Putamen (tissue), 1 donor: ENCODE measurements around the gene TMEM138.
"Not testable (repeated sequence)": the region's sequence is repeated elsewhere in the genome, so short reads cannot be mapped to it uniquely, and the experiment has no call there.

Experiments used
- DNase-seq: peaks from one replicate; pipeline ENCODE4 v3.0.0-alpha.2; 2016; ENCODE audit warnings: low spot score

TMEM138 gene

DNA sequence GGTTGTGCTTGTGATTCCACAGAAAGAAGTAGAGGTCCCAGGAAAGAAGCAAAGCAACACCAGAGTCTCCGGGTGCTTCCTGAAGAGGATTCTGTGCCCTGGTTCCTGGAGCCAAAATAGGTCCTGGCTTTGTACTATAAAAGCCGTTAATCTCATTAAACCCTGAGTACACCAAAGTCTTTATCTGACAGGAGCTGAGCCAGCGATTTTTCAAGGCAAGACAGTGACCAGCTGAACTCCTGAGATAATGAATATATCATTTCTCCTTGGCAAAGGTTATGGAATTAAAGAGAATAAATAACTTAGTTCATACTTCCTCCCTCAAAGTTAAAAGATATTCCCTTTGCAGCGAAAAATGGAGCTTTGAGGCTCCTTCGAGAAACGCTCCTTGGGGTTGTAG is 5.2 kb downstream of the TMEM138 start:
- no peak for DNase-seq

DNA sequence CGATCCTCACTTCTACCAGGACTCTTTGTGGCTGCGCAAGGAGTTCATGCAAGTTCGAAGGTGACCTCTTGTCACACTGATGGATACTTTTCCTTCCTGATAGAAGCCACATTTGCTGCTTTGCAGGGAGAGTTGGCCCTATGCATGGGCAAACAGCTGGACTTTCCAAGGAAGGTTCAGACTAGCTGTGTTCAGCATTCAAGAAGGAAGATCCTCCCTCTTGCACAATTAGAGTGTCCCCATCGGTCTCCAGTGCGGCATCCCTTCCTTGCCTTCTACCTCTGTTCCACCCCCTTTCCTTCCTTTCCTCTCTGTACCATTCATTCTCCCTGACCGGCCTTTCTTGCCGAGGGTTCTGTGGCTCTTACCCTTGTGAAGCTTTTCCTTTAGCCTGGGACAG is 6.5 kb downstream of the TMEM138 start:
- no peak for DNase-seq

DNA sequence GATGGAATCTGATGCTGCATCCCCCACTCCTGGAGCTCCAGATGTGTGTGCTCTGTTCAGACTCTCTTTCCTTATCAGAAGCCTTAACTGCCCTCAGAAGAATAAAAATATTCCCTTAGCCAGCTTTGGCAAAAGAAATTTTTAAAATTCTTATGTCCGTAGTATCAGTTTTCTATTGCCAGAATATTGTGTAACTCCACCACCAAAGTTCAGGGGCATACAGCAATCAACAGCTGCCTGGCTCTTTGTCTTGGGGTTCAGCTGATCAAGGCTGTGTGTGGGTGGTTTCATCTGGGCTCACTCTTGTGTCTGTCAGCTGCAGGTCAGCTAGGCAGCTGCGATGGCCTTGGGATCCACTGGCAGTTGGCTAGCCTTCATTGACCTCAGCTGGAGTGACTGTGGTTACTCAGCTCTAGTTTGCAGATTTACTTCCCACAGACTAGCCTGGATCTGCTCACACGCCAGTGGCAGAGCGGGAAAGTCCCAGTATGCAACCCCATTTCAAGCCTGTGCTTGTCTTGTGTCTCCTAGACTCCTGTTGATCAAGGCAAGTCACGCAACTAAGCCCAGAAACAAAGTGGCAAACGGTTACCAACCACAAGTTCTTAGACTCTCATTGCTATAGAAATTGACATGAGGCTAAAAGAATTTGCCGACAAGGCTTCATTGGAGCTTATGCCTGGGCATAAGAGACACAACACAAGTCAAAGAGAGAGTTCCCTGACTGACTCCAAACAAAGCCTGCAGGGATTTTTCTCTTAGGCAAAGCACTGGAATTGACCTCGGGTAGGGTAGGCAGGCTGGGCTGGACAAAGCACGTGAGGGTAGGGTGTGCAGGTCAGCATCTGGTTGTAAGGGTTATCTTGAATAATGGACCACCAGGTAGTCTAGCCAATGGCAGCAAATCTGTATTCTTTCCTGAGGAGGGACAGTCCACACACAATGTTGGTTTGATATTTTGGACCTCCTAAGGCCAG is 7.5 kb downstream of the TMEM138 start:
- DNase-seq = no peak

DNA sequence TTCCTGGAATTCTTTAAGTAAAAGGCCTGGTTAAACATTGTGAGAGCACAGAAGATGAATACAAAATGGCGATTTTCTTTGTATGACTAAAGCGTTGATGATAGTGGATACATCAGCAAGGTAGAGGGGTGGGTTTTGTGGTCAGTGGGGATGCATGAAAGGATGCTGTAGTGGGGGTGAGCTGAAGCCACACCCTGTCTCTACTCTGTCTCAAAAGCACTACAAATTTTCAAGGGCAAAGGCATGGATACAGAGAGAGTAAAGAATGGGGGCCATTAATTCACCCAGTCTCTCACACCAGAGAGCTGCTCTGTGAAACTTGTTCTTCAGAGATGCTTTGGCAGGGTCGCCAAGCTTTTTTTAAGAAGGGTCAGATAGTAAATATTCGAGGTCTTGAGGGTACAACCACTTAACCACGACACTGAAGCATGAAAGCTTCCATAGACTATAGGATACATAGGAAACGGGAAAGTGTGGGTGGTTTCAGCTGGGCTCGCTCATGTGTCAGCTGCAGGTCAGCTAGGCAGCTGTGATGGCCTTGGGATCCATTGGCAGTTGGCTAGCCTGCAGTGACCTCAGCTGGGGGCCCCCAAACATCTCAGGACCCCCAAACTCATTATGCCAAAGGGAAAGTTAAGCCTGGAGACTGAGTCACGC is 8.3 kb downstream of the TMEM138 start:
- DNase-seq = no peak

DNA sequence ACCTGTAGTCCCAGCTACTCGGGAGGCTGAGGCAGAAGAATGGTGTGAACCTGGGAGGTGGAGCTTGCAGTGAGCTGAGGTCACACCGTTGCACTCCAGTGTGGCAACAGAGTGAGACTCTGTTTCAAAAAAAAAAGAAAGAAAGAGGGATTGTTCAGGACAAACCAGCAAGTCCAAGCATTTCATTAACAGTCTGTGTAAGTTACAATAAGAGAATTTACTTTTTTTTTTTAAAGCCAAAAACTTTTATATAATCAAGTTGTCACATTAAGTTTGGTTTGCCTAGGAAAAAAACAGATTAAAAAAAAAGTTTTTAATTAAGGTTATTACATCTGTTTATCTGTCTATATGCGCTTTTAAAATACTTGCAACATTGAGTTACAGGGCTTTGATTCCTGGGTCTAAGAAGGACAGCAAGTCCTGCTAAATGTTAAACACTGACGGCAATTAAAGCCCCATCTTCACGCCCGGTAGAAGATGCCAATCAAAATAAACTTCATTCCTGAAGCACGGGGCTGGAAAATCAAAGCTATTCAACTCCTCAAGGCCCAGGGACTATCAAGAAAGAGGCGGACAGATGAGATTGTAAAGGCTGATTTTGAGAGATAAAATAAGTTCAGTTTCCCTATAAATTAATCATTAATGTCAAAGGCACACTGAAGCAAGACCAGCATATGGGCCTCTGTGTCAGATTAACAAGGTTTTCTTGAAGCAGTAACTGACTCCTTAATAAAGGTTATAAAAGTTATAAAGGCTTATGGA is 10.7 kb downstream of the TMEM138 start:
- no peak for DNase-seq

DNA sequence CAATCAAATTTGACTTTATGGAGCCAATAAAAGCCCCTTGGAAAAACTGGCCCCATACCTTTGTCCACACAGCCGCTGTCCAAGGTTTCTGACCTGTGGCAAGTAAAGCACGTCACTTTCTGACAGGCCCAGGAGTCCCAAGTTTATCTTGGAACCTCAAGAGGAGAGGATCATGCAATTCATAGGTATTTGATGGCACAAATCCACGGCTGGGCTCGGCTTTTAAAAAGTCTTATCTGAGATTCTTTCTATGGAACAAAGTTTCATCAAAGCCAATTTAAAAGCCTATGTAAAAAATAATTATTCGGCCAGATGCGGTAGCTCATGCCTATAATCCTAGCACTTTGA is 13.6 kb downstream of the TMEM138 start:
- no peak for DNase-seq

DNA sequence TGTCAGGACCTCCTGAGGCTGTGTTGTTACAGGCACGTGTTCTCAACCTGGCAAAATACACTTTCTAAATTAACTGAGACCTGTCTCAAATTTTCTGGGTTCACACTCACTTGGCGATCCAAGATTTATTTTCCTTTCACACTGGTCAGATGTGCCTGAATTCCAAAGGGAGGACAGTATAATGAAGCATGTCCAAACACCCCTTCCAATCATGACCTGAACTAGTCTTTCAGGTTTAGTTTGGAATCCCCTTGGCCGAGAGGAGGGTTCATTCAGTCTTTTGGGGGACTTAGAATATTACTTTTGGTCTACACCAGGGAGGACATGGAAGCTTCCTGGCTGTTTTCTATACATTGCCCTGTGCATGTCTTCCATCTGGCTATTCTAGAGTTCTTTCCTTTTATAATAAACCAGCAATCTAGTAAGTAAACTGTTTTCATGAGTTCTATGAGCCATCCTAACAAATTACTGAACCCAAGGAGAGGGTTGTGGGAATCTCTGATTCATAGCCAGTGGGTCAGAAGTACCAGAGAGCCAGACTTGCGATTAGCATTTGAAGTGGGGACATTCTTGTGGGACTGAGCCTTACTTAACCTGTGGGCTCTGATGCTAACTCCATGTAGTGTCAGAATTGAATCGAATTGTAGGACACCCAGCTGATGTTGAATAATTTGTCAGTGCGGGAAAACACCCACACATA is 15.4 kb downstream of the TMEM138 start:
- DNase-seq = no peak

DNA sequence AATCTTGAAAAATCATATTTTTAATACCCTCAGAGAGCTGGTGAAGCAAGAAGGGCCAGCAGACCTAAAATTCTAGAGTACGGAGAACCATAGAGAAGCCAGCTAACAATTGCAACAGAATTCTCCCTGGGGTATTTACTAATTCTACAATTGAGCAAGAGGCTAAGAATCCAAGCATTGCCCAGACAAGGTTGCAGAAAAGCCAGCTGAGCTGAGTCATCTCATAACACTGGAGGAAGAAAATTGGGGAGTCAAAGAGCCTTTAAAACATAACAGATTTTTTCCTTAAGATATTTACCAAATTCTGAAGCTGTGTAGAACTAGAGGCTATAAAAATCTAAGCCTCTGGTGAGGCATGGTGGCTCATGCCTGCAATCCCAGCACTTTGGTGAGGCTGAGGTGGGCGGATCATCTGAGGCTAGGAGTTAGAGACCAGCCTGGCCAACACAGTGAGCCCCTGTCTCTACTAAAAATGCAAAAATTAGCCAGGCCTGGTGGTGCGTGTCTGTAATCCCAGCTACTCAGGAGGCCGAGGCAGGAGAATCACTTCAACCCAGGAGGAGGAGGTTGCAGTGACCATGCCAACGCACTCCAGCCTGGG is 16.6 kb downstream of the TMEM138 start:
- DNase-seq = no peak

DNA sequence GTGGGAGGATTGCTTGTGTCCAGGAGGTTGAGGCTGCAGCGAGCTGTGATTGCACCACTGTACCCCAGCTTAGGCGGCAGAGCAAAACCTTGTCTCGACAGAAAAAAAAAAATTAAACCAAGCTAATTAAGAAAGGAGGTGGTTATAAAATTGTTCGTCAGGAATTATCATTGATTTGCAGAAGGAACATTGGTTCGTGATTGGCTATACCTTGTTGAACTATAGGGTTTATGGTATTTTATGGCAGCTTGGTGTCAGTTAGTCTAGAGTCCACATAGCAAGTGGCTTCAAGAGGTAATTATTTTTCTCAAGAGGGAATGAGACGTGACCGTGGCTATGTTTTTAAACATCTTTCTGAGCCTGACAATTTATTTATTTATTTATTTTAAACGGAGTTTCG is 18.7 kb downstream of the TMEM138 start:
- no peak for DNase-seq

DNA sequence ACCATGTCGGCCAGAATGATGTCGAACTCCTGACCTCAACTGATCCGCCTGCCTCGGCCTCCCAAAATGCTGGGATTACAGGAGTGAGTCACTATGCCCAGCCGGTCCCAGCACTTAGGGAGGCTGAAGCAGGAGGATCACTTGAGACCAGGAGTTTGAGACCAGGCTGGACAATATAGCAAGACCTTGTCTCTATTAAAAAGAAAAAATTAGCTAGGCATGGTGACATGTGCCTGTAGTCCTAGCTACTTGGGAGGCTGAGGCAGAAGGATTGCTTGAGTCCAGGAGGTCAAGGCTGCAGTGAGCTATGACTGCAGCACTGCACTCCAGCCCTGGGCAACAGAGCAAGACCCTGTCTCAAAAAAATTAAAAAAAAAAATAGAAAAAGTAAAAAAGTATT is 21.7 kb downstream of the TMEM138 start:
- DNase-seq = not testable (repeated sequence)

DNA sequence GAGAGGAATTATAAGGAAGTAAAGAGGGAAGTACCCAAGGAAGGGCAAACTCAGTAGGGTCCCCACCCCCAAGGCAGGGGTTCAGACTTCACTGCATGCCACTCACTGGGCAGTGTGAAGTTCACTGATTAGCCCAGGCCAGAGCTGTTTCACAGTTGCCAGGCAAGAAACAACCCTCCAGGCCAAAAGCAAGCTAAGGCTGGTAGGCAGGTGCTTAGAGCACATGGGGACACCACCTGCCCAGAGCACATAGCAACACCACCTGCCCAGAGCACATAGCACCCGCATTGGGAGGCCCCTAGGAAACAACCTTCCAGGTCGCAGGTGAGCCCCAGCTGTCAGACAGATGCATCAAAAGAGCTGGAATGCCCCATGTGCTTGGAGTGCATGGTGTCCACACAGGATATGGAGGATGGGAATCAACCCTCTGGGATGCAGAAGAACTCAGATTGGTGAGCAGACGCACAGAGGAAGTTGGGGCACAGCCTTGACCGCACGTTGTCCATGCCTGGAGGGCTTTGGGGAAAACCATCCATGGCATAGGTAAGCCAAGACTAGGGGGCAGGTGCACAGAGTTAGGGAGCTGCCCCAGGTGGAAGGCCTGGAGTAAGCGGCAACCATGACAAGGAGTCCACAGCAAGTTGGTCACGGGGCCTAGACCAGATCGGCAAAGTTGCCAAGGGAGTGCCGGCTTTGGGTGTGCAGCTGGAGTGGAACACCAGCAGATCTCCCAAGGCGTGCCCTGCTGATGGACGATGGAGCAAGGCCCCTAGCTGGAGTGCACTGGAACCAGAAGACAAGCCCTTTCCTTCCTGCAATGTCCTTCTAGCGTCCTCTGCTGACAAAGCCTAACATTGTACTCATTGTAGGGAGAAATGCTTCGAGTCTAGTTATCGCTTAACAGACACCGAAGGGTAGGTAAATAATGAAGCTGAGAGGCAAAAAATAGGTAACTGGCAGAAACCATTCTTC is 22.4 kb downstream of the TMEM138 start:
- no peak for DNase-seq

DNA sequence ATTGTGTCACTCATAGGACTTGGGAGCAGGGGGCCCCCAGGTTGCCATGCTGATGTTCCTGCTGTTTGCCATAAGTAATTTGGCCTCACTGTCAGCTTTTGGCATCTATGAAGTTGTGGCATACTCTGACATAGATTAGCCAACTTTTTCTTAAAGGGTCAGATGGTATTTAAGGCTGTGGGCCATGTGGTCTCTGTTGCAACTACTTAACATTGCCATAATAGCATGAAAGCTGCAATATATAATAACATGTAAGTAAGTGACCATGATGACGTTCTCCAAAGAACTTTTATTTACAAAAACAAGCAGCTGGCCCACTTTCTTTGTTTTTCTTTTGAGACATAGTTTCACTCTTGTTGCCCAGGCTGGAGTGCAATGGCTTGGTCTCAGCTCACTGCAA is 28.0 kb downstream of the TMEM138 start:
- no peak for DNase-seq

DNA sequence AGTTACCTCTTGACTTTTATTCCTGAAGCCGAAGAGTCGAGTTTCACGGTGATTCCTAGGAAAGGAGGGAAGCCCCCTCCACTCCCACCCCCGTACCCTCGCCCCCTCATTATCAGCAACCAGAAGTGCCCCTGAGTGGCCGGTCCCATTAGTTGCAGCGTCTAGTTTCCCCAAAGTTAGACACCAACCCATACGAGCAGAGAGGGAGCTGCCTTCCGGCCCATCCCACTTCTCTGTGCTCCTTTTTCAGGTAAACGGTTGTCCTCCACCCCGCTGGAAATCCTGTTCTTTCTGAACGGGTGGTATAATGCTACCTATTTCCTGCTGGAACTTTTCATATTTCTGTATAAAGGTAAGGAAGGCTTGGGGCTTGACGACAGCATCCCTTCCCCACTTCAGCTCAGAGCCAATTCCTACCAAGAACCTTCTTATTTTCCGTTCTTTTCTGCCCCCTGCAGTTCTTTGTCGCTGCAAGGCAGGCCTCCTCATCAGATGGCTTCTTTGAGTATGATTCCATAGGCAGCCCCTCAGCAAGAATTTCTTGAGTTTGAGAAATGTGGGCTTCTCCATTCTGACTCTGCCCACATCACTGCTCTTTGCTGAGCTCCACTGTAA is 30.9 kb downstream of the TMEM138 start:
- no peak for DNase-seq

DNA sequence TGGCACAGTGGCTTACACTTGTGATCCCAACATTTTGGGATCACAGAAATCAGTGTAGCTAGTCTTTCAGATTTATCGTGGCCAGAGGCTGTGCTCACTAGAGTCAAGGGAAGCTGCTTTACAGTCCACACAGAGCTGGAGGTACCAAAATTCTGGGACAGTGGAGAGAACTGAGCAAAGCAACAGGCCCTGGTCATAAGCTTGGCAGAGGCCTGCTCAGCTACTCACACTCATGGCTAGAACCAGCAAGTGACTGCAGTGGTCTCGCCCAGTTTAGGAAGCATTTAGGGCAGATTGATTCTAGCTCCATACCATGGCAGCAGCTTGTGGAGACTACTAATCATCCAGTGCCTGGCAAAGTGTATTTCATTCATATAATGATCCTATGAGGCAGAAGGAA is 39.0 kb downstream of the TMEM138 start:
- no peak for DNase-seq

DNA sequence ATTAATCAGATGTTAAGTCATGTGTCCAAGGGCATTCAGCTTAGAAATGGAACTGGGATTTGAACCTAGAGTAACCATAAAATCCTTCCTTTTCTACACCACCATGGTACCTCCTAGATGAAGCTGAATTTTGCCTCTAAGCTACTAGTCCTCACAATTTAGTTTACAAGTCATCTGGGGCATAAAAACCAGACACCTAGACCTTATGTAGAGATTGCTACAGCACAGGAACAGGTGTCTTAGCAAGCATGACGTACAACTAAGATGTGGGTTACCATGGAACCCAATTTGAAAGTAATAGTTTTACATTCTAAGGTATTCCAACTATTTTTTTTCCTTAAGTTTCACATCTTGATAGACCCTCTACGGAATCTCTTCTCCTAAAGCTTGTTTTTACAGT is 39.4 kb downstream of the TMEM138 start:
- DNase-seq = no peak

DNA sequence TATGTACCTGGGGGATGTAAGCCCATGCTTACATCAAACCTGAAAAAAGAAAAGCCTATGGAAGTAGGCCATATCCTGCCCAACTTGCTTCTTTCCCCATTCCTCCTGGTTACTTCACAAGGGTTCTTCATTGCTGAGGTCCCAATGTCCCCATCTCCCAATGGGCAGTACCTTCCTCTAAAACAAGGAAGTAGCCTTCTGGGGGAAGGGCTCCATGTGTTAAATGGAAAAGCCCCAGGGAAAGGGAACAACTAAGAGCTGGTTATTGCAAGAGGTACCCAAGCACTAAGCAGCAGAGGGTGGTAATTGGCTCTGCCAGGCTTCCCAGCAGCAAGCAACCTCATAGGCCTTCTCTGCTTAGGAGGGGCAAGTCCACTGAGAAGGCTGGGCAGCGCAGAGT is 41.5 kb downstream of the TMEM138 start:
- no peak for DNase-seq

DNA sequence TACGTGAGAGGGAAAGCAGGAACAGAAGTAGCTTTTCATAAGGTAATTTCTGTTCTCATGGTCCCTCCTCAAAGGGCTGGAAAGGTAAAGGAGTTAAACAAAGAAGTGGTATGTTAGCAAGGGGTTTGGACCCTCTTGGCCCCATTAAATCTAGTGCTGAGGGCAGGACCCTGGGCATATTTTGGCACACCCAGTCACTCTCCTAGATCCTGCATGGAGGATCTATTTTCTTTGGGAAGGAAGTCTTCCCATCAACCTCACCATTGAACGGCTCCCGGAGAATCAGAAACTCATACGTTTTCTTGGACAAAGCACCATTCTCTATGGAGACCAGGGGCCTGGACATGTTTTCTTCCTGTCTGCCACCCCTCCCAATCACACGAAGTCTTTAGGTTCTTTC is 41.9 kb downstream of the TMEM138 start:
- no peak for DNase-seq

DNA sequence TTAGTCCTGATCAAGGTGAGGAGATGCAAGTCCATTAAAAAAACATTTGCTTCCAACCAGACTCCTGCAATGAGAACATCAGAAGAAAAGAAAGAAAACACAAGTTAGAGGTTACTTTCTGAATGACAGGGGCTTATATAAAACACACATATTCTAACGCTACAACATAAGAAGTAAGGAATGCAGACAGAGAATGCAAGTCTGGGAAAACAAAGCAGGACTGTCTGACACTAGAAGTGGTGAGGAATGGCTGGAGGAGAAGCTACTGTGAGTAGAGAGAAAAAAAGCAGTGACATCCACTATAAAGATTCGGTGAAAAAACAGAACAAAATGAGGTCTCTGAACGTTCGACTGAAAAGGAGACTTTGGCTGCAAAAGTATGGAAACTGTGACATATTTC is 42.5 kb downstream of the TMEM138 start:
- DNase-seq = no peak

DNA sequence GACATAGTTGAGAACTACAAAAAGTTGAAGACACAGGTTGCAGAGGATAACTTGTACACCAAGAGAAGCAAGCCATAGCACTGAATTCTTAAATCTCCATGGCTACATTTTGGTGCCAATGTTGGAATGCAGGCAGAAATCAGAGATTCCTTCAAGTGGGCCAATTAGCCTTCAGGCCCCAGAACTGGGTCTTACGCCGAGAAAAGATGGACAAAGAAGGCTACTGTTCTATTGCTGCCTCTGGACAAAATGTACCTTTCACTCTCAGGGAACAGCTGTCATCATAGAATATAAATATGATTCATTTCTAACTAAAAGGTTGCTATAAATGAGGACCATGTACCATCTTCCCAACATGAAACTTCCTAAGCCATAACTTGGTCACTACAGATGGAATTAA is 43.9 kb downstream of the TMEM138 start:
- peak; percentile 47 for DNase-seq
